ENCODE data around the gene WLS.

- no peak for TF ChIP-seq CTCF (conservative IDR thresholded peaks at IDR 0.05)
- no peak for TF ChIP-seq EZH2 (IDR thresholded peaks at IDR 0.05; ENCODE audit: low read depth)
These were observed 11.0 kb downstream of the WLS start for GRCh38 chr1:68221001-68221979.
